Inflammatory macrophage treated with lipopolysaccharide for 1 hour (primary cell): Measurements from ENCODE around the gene FBXO22.
"Not testable (repeated sequence)": the region's sequence is repeated elsewhere in the genome, so short reads cannot be mapped to it uniquely, and the experiment has no call there.

Source experiments
- DNase-seq, 2 donors: peaks; one replicate each; pipeline ENCODE4 v3.0.0-alpha.2; 2020 to 2022

The FBXO22 gene

GRCh38 chr15:75903331-75904239 lies at the start of gene FBXO22:
FBXO22 (plus strand) TSS chr15:75903878; CDS start chr15:75903964, 86 bp downstream.
- peak; percentile 89 to 91 for DNase-seq

- no peak for DNase-seq
Measured at GRCh38 chr15:75857886-75858285, 45.8 kb upstream of the FBXO22 start.

GRCh38 chr15:75861750-75862402 lies 41.8 kb upstream of the FBXO22 start:
- DNase-seq, result no peak

DNA sequence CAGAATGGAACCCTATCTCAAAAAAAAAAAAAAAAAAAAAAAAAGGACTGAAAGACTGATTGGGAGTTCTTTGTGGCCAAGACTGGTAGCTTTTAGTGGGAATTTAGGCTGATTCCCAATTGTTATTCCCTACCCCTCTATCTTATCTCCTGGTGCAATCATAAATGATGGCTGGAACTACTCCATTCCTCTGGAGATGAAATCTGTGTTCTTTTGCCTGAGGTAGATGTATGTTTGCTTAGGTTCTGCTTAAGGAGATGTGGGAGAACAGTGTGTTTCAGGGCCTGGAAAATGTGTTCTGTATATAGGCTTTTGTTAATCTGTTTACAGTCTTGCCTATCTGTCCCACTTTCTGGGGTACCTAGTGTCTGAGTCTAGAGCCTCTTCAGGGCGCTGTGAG lies 40.9 kb upstream of the FBXO22 start:
- no peak for DNase-seq

DNA sequence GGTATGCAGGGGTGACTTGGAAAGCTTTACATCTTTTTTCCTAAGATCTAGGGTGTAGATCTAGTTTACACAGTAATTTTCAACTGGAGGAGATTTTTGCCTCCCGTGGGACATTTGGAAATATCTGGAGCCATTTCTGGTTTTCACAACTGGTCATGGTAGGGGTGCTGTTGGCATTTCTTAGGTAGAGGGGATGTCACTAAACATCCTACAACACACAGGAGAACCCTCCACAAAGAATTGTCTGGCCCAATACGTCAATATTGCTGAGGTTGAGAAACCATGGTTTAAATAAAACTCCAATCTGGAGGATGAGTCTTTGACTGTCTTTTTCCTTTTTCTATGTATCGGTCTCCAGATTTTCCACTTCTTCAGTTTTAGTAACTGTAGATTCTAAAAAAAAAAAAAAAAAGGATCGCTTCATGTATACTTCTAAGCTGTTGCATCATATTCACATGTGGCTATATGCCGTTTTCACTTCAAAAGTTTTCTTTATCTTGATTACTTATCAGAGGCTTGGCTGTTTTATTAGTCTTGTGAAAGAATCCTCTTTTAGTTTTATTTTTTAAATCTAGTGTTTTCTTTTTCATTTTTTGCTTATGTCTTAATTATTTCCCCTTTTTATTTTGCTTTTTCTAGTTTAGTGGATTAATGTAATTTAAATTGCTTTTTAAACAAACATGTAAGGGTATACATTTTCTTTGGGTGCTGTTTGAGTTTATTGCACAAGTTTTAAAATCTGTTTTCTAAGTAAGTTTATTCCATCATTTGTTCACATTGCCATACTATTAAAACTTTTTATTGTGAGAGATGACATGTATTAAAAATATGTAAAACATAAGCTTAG lies 39.2 kb upstream of the FBXO22 start:
- no peak for DNase-seq

GRCh38 chr15:75866045-75866444 lies 37.6 kb upstream of the FBXO22 start:
- DNase-seq, result not testable (repeated sequence)

DNA sequence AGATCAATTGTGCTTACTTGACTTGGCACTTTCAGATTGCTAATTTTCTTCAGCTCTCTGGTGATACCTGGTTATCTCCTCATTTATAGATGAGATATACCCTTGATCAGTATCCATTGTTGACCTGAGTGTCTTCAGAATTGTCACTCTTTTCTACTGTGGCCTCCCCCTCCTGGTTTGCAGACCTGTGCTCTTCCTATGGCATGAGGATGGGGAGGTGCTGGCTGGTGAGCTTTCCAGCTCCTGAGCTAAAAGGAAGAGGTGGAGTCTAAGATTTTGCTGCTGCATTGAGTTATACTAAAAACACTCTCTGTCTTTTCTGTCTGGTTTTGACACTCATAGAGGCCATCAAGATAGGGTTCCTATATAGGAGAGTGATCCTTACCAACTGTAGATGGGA lies 36.8 kb upstream of the FBXO22 start:
- DNase-seq, result no peak

DNA sequence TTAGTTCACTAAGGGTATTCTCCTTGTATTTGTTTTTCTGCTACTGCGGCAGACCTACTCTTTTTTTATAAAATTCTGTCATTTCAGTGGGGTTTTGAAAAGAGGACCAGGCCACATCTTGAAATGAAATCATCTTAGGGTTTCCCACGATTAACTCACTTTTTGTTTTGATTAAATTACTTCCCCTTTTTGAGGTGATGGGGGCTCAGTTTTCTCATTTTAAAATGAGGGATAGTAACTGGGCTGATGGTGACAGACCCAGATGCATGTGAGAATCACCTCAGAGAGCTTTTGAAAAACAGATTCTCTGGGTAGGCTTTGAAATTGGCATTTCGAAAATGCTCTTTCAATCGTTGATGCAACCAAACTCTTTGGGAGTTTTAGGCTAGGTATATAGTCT lies 36.2 kb upstream of the FBXO22 start:
- peak; percentile 53 to 75 for DNase-seq

GRCh38 chr15:75868019-75868418 lies 35.7 kb upstream of the FBXO22 start:
- DNase-seq, result no peak

DNA sequence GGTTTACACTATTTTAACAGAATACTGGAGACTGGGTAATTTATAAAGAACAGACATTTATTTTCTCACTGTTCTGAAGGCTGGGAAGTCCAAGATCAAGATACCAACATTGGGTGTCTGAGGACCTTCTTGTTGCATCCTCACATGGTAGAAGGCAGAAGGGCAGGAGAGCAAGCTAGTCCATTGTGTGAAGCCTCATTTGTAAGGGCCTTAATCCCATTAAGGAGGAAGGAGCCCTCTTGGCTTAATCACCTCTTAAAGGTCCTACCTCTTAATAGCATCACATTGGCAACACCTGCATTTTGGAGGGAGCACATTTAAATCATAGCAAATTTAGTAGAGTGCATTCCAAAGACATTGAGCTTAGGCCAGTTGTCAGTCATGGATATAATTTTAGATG lies 34.2 kb upstream of the FBXO22 start:
- no peak for DNase-seq

- DNase-seq, result not testable (repeated sequence)
Measured at GRCh38 chr15:75871589-75871988, 32.1 kb upstream of the FBXO22 start.

GRCh38 chr15:75872403-75872990 lies 31.2 kb upstream of the FBXO22 start:
- DNase-seq, result no peak

GRCh38 chr15:75884041-75884440 lies 19.6 kb upstream of the FBXO22 start:
- DNase-seq, result no peak

DNA sequence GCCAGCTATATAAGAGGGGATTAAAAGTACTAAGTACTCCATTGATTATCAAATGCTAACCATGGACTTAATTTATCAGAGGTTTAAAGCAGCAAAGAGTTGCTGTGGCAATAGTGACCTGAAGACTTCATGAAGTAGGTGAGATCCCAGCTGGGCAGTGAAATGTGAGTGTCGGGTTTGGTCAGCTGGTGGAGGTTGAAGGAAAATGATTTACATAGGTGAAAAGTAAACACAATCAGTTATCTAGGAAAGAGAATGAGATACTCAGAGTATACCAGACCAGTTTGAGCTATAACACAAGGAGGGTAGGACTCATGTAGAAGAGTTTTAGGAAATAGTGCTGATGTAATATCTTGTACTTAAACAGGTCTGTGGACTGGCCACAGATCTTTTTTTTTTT lies 16.5 kb upstream of the FBXO22 start:
- DNase-seq, result no peak

- peak; percentile 9 to 35 for DNase-seq
Measured at GRCh38 chr15:75891895-75892294, 11.8 kb upstream of the FBXO22 start.

DNA sequence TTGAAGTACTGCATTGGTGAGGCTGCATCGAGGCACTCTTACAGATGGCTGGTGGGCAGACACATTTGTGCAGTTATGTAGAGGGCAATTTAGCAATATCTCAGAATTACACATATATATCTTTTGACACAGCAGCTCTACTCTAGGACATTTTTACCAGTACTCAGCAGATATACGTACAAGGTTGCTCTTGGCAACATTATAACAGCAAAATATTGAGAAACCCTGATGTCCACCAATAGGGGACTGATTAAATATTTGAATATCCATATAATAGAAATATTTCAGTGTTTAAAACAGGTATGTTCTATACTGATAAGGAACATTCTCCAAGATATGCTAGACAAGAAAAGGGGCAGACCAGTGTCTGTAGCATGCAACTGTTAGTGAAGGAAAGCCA lies 7.9 kb upstream of the FBXO22 start:
- no peak for DNase-seq

GRCh38 chr15:75900577-75900976 lies 3.1 kb upstream of the FBXO22 start:
- DNase-seq, result no peak

DNA sequence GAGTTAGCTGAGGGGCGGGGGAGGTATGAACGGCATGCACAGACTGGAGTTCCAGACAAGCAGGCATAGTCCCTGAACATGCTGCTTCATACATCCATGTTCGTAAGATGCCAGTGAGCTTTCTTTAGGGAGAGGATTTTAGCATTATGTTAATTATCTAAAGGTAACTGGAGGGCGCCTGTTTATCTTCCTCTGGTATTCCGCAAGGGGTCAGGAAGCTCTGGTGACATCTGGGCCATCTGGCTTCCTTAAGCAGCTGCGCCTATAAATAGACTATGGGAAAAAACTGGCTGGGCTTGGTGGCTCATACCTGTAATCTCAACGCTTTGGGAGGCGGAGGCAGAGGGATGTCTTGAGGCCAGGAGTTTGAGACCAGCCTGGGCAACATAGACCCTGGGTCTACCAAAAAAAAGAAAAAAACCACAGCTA lies 1.5 kb upstream of the FBXO22 start:
- no peak for DNase-seq

DNA sequence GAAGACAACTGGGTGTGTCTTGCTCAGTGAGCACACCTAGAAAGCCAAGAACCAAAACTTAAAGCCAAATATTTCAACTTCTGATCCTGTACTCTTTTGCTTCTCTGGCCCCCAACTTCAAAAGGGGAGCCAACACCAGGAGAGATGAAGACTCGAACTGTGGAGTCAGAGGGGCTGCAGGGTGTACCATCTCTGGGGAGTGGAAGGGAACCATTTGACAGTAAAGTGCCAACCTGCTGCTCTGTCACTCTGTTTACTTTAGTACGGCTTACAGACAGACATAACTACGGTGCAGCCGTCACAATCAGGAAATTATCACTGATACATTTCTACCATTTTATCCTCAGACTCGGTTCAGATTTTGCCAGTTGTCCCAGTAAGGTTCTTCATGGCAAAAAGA lies 1.6 kb downstream of the FBXO22 start:
- DNase-seq, result no peak

DNA sequence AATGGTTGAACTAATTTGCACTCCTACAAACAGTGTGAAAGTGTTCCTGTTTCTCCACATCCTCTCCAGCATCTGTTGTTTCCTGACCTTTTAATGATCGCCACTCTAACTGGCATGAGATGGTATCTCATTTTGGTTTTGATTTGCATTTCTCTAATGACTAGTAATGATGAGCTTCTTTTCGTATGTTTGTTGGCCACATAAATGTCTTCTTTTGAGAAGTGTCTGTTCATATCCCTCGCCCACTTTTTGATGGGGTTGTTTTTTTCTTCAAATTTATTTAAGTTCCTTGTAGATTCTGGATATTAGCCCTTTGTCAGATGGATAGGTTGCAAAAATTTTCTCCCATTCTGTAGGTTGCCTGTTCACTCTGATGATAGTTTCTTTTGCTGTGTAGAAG lies 6.7 kb downstream of the FBXO22 start:
- not testable (repeated sequence) for DNase-seq

DNA sequence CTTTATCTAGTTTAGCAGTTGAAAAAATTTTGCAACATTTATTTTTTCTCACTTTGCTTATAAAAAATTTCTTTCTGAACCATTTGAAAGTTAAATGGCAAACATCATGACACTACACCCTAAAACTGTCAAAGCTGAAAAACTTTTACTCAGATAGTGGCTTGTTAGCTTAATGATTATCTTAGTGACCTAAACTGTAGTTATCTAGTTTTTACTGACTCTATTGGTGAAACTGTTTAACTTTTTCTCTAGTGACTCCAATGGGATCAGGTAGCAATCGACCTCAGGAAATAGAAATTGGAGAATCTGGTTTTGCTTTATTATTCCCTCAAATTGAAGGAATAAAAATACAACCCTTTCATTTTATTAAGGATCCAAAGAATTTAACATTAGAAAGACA lies 13.3 kb downstream of the FBXO22 start:
- no peak for DNase-seq

- no peak for DNase-seq
Measured at GRCh38 chr15:75918135-75918534, 14.5 kb downstream of the FBXO22 start.

DNA sequence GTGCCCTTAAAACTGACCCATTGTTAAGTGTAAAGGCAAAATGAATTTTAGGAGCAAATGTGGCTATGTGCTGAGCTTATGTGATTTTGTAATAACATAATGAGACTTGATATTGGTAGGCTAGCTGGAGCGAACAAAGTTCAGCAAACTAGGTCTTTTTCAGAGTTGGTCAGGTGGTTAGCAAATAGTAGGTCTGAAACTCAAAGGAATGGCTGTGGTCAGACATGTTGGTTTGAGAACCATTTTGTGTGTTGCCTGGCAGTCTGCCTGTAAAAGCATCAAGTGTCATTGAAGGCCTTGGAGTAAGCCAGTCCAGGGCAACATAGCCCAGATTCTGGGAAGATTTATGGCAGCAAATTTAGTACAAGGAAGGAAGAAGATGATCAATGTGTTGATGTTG lies 16.4 kb downstream of the FBXO22 start:
- no peak for DNase-seq
